AG08396 (cell line): ENCODE results near the gene POC1A.

Experiments
- DNase-seq: peaks from one replicate; pipeline ENCODE4 v3.0.0; 2012; ENCODE audit warnings: low spot score, mixed read lengths

Gene POC1A

DNA sequence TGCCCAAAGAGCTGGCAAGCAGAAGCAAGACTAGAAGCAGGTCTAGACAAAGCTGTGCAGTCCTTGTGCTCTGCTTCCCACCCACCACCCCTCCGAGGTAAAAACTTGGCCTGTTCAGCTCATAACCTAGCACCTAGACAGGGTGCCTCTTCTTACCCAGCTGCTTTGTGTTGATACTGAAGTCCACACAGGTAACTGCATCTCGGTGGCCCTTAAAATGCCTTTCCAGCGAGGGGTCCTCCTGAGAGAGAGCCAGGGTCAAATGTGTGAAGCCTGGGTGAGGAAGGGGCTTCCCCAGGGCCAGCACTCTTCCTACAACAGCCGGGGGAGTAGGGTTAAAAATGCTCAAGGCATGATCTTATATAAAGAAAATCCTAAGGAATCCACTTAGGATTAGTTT is 3.4 kb downstream of the POC1A start:
- DNase-seq = no peak

DNA sequence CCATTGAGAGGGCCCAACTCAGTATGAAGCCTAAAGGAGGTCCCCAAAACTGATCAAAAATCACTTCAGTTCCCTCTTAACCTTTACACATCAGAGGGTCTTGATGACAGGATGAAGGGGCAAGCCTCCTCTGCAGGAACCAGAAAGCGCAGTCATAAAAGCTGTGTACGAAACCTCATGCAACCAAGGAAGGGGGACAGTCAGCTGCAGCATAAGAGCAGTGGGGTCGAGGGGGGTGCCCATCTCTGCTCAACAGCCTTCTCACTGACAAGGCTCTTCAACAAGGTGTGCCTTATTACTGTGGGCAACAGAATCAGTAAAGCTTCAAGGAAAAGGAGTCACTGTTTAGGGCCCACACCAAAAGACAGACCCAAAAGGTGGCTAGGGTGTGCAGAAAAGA is 3.9 kb downstream of the POC1A start:
- DNase-seq = no peak

DNA sequence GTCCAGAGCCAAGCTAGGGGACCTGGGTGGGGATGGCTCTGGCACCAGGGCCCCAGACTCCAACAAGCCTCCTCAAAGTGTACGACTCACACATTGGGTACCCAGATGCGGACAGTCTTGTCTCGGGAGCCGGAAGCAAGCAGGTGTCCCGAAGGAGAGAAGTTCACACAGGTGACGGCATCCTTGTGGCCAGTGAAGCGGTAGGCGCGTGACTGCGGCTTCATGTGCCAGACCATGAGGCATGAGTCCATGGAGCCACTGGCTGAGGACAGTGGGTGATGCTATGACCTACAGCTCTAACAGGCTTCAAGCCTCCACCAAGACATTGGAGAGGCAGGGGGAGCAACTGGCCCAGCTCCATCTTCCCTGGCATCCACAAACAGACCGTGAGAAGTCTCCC is 4.5 kb downstream of the POC1A start:
- DNase-seq = no peak

GRCh38 chr3:52149021-52149420 is 5.2 kb downstream of the POC1A start:
- no peak for DNase-seq

GRCh38 chr3:52147804-52148203 is 6.4 kb downstream of the POC1A start:
- peak; percentile 42 for DNase-seq

DNA sequence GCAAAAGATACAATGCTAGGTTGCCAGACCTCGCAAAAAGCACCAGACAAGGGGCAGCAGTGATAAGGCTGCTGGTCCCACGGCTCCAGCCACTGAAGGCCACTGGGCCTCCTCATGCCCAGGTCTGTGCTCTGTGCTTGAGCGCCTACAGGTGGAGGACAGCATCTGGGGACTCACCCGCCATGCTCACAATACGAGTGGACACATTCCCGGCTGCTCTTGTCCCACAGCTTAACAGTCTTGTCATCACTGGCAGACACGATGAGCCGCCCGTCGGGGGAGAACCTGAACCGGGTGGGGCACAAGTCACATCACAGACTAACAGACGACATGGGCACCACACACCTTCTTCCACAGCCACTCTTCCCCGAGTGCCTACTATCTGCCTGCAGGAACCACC is 7.4 kb downstream of the POC1A start:
- DNase-seq = no peak

- DNase-seq = no peak
Observed at GRCh38 chr3:52146189-52146588, 8.0 kb downstream of the POC1A start.

DNA sequence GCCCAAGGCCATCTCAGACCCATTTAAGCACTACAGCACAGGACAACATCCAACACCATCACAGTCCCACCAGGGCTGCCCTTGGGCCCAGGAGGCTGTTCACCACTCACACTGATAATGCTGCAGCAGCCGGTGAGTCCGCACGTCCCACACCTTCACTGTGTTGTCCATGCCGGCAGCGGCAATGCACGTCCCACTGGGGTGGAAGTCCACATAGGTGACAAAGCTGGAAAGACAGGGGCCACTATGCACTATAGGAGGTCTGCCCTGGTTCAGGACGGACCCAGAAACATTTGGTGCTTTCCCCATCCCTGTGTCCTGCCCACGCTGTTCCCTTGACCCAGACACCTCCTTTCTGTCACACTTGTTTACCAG is 8.5 kb downstream of the POC1A start:
- DNase-seq = no peak

DNA sequence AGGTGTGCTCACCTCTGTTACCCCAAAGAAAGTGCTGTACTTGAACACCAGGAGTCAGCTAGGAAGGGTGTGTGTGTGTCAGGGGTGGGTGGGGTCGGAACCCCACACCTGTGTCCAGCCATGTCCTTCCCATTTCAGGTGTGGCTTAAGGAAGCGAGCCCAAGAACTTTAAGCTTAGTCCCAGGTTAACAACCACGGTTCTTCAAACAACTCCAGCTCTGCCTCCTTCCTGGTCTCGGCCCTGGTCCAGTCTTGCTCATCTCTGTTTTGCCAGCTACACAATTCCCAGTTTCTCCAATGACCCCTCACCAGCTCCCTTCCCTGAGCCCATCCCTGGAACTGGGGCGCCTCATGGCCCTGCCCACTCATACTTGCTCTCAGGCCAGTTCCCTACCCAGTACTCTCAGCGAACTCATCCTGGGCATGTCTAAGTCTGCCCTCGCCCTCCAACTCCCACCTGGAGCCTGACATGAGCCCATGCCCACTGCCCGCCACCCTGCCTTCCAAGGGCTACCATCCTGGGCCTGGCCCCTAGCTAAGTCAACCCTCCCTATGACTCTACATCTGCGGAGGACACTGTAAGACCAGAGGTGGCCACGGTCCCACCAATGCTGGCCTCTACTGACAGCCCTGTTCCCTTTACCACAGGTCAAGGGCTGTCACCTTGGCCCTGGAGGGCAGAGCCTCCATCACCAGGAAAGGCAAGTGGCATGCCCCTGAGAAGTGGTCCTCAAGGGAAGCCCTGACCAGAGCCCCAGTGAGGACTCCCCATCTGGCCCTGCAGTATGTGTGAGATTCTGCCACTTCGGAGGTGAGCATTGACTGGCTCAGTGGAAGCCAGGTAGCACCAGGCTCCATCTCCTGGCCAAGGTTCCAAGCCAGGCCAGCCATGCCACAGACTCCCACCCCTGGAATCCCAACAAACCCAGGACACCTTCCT is 9.2 kb downstream of the POC1A start:
- no peak for DNase-seq

DNA sequence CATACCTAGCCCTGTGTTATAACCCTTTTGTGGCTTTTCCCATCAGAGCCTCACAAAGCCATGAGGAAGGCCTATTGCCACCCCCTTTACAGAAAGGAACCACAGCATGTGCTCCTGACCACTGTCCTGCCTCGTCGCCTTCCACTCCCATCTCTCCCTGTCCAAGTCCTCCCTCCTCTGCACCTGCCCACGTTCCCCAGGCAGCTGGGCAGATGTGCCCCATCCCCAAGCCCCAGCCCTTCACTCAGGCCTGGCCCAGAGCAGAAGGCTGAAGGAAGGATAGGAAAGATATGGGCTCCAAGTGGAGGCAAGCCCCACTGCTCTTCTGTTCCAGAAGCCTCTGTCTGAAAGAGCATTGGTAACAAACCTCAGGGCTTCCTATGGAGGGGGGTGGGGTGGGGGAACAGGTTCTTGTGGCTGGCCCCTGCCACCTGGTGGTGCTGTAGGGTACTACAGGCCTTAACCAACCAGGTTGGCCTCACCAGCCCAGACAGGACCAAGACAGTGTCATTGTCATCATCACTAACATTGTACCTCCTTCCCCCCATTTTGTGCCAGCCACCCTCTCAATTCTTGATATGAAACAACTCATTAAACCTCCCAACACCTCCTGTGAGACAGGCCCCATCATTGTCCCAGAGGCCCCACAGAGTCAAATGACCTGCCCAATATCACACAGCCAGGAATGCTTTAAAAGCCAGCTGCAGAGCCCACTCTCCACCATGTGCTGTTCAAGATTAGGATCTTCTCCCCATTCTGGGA is 10.0 kb downstream of the POC1A start:
- DNase-seq = peak; percentile 89

- no peak for DNase-seq
Observed at GRCh38 chr3:52143616-52144015, 10.6 kb downstream of the POC1A start.

GRCh38 chr3:52143156-52143555 is 11.1 kb downstream of the POC1A start:
- DNase-seq = no peak

GRCh38 chr3:52141751-52142150 is 12.5 kb downstream of the POC1A start:
- DNase-seq = no peak

GRCh38 chr3:52140769-52141168 is 13.5 kb downstream of the POC1A start:
- no peak for DNase-seq

DNA sequence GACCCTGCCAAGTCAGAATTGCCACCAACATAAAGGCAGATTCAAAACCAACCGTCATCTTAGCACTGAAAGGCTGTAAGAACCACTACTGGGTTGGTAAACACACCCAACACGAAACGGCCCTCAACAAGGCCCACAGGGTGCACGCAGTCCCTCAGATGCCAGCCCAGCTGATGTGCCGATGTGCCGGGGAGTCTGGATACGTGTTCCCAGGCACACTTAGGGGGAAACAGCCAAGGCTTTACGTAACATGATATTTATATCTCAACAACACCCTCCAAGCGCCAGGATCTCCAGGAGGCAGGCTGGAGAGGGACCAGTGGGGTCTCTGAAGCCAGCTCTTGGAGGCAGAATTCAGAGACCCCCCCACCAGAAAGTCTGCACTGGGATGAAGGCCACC is 14.2 kb downstream of the POC1A start:
- no peak for DNase-seq

DNA sequence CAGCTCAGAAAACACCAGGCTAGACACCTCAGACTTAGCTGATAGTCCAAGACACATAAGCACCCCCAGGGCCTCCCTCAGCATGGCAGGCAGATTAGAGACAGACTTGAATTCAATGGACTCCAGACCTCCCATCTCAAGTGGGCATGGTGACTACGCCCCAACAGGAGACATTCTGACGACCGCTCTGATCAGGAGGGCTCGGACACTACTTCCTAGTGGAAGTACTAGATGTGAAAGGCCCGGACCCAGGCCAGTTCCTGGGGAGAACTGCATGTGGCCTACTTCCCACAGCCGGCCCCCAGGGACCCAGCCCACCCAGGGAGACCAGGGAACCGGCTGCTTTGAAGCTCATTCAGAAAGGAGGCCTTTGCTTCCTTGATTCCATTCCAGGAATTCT is 16.9 kb downstream of the POC1A start:
- no peak for DNase-seq

- DNase-seq = no peak
Observed at GRCh38 chr3:52136513-52136912, 17.7 kb downstream of the POC1A start.

DNA sequence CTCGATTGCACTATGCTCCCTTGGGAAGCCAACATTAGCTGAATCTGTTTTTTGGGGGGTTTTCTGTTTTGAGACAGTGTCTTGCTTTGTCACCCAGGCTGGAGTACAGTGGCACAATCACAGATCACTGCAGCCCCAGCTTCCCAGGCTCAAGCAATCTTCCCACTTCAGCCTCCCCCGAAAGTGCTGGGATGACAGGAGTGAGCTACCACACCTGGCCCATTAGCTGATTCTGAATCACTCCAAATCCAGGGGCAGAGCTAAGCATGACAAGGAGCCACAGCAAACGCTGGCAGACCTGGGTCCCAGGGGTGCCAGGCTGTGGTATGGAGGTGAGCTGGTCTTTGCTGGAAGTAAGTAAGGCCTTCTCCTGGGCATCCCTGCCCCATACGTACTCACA is 18.9 kb downstream of the POC1A start:
- DNase-seq = no peak

DNA sequence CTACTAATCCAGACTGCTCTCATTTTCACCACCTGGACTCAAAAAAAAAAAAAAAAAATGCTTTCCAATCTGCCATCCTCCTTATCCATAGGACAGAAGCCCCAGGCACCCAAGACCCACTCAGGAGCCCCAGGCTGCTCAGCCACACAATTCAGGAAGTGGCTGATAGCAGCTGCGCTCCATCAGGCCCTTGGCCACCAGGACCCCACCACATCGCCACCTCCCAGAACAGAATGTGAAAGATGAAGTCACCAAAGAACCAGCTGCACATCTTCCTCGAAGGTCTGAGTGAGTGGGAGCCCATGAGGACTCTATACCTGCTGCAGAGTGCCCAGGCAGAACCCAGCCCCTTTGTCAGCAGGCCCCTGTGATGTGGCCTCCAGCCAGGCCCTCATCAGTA is 19.5 kb downstream of the POC1A start:
- no peak for DNase-seq

- DNase-seq = no peak
Observed at GRCh38 chr3:52132930-52133329, 21.3 kb downstream of the POC1A start.

DNA sequence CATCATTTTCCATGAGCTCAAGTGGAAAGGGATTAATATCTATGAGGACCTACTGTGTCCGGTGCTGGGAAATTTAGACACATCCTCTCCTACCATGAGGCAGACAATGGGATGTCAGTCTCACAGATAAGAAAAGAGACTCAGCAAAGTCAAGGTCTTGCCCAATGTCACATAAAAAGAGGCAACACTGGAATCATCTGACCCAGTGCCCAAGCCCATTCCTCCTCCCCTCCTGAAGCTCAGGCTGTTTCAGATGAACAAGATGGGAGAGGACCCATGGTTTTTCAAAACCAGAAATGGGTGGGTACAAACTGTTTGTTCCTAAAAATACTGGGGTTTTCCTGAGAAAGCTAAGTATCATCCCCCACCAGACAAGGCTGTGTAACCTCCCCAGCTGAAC is 22.2 kb downstream of the POC1A start:
- DNase-seq = no peak

GRCh38 chr3:52130966-52131622 is 23.1 kb downstream of the POC1A start:
- DNase-seq = no peak

- peak; percentile 68 for DNase-seq
Observed at GRCh38 chr3:52128118-52128683, 26.0 kb downstream of the POC1A start.
